Measurements from ENCODE around the gene SV2A.

The SV2A gene

GRCh38 chr1:149899460-149900284 is 18.0 kb downstream of the SV2A start, which contains the start of gene BOLA1 (continued):
- TF ChIP-seq MYNN (tag by site-specific recombination; IDR thresholded peaks at IDR 0.05; ENCODE audit: borderline replicate concordance), result no peak
- no peak for TF ChIP-seq PRDM2 (tag by site-specific recombination; IDR thresholded peaks at IDR 0.05; ENCODE audit: borderline replicate concordance)
- TF ChIP-seq ZFP69B (tag by site-specific recombination; IDR thresholded peaks at IDR 0.05), result 0 out of 2 replicates have a peak, but pooled peaks have one; percentile 17
- no peak for TF ChIP-seq ZNF133 (tag by site-specific recombination; IDR thresholded peaks at IDR 0.05)
- no peak for TF ChIP-seq INSM2 (tag by site-specific recombination; IDR thresholded peaks at IDR 0.05)
- no peak for TF ChIP-seq BCL11B (tag by site-specific recombination; IDR thresholded peaks at IDR 0.05; ENCODE audit: low read depth)
- TF ChIP-seq ZNF449 (tag by site-specific recombination; IDR thresholded peaks at IDR 0.05), result no peak
- TF ChIP-seq ZNF324 (tag by site-specific recombination; IDR thresholded peaks at IDR 0.05), result peak; percentile 76; the same call in 1 of the 2 replicates
- no peak for TF ChIP-seq ZNF670 (tag by site-specific recombination; IDR thresholded peaks at IDR 0.05; ENCODE audit: low read depth)
- TF ChIP-seq ZNF549 (tag by site-specific recombination; IDR thresholded peaks at IDR 0.05), result no peak
- no peak for TF ChIP-seq ZNF791 (tag by site-specific recombination; IDR thresholded peaks at IDR 0.05)
- no peak for TF ChIP-seq ZNF114 (tag by site-specific recombination; IDR thresholded peaks at IDR 0.05)
- no peak for TF ChIP-seq ZNF560 (tag by site-specific recombination; IDR thresholded peaks at IDR 0.05; ENCODE audit: borderline replicate concordance)
- no peak for TF ChIP-seq ZNF473 (tag by site-specific recombination; IDR thresholded peaks at IDR 0.05)
- peak; percentile 79 for TF ChIP-seq SP3 (tag by site-specific recombination; IDR thresholded peaks at IDR 0.05)
- no peak for TF ChIP-seq BCL11A (tag by site-specific recombination; IDR thresholded peaks at IDR 0.05; ENCODE audit: low read depth)
- TF ChIP-seq ZNF211 (tag by site-specific recombination; IDR thresholded peaks at IDR 0.05; ENCODE audit: low read depth), result no peak
- TF ChIP-seq GLI4 (tag by site-specific recombination; IDR thresholded peaks at IDR 0.05), result no peak
- TF ChIP-seq ZNF48 (tag by site-specific recombination; IDR thresholded peaks at IDR 0.05), result no peak
- TF ChIP-seq, protein P1, sequence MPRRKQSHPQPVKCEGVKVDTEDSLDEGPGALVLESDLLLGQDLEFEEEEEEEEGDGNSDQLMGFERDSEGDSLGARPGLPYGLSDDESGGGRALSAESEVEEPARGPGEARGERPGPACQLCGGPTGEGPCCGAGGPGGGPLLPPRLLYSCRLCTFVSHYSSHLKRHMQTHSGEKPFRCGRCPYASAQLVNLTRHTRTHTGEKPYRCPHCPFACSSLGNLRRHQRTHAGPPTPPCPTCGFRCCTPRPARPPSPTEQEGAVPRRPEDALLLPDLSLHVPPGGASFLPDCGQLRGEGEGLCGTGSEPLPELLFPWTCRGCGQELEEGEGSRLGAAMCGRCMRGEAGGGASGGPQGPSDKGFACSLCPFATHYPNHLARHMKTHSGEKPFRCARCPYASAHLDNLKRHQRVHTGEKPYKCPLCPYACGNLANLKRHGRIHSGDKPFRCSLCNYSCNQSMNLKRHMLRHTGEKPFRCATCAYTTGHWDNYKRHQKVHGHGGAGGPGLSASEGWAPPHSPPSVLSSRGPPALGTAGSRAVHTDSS (tag by site-specific recombination; IDR thresholded peaks at IDR 0.05), result no peak
- no peak for TF ChIP-seq ZNF768 (tag by site-specific recombination; IDR thresholded peaks at IDR 0.05)
- TF ChIP-seq, protein P2, sequence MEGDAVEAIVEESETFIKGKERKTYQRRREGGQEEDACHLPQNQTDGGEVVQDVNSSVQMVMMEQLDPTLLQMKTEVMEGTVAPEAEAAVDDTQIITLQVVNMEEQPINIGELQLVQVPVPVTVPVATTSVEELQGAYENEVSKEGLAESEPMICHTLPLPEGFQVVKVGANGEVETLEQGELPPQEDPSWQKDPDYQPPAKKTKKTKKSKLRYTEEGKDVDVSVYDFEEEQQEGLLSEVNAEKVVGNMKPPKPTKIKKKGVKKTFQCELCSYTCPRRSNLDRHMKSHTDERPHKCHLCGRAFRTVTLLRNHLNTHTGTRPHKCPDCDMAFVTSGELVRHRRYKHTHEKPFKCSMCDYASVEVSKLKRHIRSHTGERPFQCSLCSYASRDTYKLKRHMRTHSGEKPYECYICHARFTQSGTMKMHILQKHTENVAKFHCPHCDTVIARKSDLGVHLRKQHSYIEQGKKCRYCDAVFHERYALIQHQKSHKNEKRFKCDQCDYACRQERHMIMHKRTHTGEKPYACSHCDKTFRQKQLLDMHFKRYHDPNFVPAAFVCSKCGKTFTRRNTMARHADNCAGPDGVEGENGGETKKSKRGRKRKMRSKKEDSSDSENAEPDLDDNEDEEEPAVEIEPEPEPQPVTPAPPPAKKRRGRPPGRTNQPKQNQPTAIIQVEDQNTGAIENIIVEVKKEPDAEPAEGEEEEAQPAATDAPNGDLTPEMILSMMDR (tag by site-specific recombination; IDR thresholded peaks at IDR 0.05), result no peak
- peak; percentile 63; the same call in 1 of the 2 replicates for TF ChIP-seq ZBTB44 (tag by site-specific recombination; IDR thresholded peaks at IDR 0.05)
